ENCODE results near the gene XDH.

XDH gene

DNA sequence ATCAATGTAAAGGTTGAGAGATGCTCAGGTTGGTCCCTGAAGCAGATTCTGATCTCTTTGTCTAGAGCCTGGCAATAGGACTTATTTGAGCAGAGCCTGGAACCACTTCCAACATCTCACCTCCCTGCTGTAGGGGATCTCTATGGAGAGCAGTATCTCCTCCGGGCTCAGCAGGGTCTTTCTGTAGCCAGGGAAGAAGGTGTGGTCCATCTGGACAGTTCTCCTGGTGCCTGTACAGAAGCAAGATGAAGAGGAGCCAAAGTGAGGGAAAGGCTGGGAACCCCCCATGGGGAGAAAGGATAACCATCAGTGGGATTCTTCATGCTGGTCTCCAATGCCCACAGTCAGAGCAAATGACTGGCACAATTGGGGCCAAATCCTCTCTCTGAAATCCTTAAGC, 34.8 kb downstream of the XDH start:
- POLR2A ChIA-PET: no interaction called here
- CTCF ChIA-PET: interaction anchor here (1.1 to 1.5 kb wide), 3 partner anchors 10 to 47 kb away, joined by 3 to 5 read pairs (median 3); no protein-coding TSS in a partner anchor
- no peak for DNase-seq (ENCODE audit: extremely low spot score)
- TF ChIP-seq, protein P1, sequence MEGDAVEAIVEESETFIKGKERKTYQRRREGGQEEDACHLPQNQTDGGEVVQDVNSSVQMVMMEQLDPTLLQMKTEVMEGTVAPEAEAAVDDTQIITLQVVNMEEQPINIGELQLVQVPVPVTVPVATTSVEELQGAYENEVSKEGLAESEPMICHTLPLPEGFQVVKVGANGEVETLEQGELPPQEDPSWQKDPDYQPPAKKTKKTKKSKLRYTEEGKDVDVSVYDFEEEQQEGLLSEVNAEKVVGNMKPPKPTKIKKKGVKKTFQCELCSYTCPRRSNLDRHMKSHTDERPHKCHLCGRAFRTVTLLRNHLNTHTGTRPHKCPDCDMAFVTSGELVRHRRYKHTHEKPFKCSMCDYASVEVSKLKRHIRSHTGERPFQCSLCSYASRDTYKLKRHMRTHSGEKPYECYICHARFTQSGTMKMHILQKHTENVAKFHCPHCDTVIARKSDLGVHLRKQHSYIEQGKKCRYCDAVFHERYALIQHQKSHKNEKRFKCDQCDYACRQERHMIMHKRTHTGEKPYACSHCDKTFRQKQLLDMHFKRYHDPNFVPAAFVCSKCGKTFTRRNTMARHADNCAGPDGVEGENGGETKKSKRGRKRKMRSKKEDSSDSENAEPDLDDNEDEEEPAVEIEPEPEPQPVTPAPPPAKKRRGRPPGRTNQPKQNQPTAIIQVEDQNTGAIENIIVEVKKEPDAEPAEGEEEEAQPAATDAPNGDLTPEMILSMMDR (IDR thresholded peaks at IDR 0.05; ENCODE audit: control extremely low read depth, extremely low read depth, low read depth, missing control alignments): no peak

DNA sequence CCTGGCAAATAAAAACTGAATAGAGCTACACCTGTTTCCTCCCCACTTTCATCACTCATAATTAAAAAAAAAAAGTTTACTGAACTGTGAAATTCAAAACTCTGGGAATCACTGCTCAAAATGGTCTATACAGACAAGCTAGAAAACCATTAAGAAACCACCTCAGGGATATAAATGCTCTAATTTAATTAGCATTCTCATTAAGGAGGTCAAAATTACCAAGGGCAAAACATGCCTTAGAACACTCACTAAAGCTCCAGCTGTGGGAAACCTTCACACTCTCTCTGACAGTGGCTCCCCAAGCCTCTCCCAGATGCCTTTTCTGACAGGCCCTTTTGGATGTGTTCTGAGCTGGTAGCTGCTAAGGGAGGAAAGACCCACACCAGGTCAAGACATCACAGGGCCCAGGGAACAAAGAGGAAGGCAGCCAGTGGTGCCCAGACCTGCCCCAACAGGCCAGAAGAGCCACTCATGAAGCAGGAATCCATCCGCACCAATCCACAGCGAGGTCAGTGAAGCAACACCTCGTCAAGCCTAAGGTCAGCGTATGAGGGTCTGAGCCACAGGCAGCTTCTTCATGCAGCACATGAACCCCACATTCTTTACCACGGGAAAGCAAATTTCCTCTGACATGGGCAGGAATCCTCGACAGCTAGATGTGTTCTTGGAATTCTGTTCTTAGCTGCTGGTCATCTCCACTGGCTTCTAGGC, 35.6 kb downstream of the XDH start:
- POLR2A ChIA-PET: no interaction called here
- TF ChIP-seq, protein P1 (IDR thresholded peaks at IDR 0.05; ENCODE audit: control extremely low read depth, extremely low read depth, low read depth, missing control alignments): no peak
- DNase-seq (ENCODE audit: extremely low spot score): no peak
- CTCF ChIA-PET: interaction anchor here (1.1 to 1.5 kb wide), 2 partner anchors 9 to 46 kb away, joined by 3 to 5 read pairs; no protein-coding TSS in a partner anchor

DNA sequence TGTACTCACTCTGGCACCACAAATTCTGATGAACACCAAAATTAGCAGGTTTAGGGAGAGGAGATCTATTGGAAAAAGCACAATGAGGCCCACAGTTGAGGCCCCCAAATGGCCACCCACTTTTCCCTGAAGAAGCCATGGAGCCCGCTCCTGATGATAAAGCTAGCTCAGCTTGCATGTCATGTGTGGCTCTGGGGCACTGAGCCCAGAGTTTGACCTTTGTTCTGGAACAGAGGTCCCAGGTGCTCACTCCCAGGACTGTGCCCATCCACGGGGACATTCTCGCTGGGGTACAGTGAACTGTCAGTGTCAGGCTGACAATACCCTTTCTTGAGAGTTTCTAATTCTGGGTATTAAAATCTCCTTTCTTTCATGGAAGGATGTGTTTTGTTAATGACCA, 36.2 kb downstream of the XDH start:
- TF ChIP-seq, protein P1 (IDR thresholded peaks at IDR 0.05; ENCODE audit: control extremely low read depth, extremely low read depth, low read depth, missing control alignments): no peak
- CTCF ChIA-PET: interaction anchor here (1.1 to 1.5 kb wide), 2 partner anchors 9 to 45 kb away, joined by 3 to 5 read pairs; no protein-coding TSS in a partner anchor
- no peak for DNase-seq (ENCODE audit: extremely low spot score)
- POLR2A ChIA-PET: no interaction called here

DNA sequence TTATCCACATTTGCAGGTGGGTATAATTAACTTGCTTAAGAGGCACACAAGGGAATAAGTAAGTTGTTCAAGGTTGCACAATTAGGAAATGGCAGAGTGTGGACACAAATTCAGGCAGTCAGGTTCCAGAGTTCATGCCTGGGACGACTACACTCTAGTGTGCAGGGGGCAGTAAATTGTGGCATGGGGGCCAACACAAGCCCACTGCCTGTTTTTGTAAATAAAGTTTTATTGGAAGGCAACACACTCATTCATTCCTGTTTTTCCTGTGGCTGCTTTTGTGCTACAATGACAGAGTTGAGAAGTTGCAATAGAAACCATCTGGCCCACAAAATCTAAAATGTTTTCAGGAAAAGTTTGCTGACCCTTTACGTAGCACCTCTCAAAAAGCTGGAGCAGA, 41.4 kb downstream of the XDH start:
- POLR2A ChIA-PET: no interaction called here
- TF ChIP-seq, protein P1 (IDR thresholded peaks at IDR 0.05; ENCODE audit: control extremely low read depth, extremely low read depth, low read depth, missing control alignments): no peak
- DNase-seq (ENCODE audit: extremely low spot score): no peak
- CTCF ChIA-PET: no interaction called here

DNA sequence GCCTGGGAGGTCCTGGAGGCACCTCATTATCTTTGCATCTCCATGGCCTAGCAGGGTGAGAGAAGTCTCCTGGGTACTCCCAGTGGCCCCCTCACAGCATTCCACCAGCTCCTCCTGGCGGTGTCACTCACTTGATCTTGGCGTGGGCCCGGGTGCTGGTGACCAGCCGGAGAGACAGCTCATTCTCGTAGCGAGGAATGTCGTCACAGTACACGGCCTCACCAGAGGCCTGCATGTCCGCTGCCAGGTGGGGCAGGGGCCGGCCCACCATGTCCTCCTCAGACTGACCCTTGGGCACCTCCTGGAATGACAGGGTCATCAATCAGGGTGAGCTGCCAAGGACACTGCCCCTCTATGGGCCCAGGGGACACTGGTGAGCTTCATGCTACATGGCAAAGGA, 42.4 kb downstream of the XDH start:
- POLR2A ChIA-PET: interaction anchor here (0.5 kb wide), 1 partner anchor 583 kb away, joined by 4 read pairs; no protein-coding TSS in a partner anchor
- DNase-seq (ENCODE audit: extremely low spot score): no peak
- CTCF ChIA-PET: interaction anchor here (1.1 kb wide), 1 partner anchor 39 kb away, joined by 4 read pairs; no protein-coding TSS in a partner anchor
- TF ChIP-seq, protein P1 (IDR thresholded peaks at IDR 0.05; ENCODE audit: control extremely low read depth, extremely low read depth, low read depth, missing control alignments): no peak

DNA sequence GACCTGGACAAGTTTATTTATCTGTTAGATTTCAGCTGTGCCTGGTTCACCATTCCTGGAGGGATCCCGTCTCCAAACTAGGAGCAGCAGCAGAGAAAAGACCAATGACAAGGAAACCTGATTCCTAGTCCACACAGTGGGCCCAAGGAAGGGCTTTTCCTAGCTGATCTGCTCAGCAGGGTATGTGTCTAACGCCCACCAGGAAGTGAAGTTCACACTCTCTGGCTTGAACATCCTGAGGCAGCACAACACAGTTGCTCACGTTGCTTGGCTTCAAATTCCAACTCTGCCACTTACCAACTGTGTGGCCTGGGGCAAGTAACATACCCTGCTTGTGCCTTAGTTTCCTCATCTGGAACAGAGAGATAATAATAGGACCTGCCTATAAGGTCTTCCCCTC, 42.9 kb downstream of the XDH start:
- DNase-seq (ENCODE audit: extremely low spot score): no peak
- ChIA-PET POLR2A (interaction anchor here (0.5 kb wide), 1 partner anchor 583 kb away, joined by 4 read pairs; no protein-coding TSS in a partner anchor), CTCF (interaction anchor here (1.1 kb wide), 1 partner anchor 38 kb away, joined by 4 read pairs; no protein-coding TSS in a partner anchor)
- TF ChIP-seq, protein P1 (IDR thresholded peaks at IDR 0.05; ENCODE audit: control extremely low read depth, extremely low read depth, low read depth, missing control alignments): no peak
